ENCODE data around the gene PMAIP1. TPM values are rescaled to one million over a fixed set of nuclear protein-coding genes. Genes with fewer than 3 reads are reported as not detected.

The PMAIP1 gene
- total RNA-seq, 5 donors from 2014 or later (not counting 1 experiment from before 2014, with no cell fraction given): 17.8 to 81.5 (median 20.4) TPM

DNA sequence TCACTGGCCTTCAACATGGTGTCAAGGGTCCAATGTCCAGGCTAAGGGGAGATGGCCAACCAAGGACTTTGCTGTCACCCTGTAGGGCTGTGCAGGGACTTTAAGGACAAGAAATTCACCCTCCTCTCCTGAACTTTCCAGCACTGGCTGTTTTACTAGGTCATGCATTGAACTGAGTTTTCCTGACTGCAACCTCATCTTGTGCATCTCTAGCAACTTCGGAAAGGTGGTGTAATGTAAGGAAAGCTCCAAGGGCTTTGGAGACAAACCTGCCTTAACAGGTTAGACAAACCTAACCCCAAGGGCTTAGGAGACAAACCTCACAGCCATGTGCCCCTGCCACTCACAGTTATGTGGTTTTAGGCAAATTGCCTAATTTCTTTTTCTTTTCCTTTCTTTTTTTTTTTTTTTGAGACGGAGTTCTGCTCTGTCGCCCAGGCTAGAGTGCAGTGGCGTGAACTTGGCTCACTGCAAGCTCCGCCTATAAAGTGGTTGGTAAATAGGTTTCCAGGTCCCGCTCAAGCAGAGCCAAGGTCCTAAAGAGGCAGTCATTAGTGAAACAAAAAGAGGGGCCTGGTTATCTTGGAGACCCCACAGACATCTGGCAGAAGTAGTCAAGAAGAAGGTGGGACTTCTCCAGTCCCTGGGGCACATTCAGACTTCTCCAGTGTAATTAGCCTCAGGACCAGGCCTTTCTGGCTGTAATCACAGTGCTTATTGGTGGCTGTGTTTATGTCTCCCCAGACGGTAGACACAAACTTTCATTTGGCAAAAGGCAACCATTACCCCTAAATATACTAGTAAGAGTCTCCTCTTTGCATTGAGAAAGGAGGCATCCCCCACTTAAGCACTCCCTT is 37.6 kb upstream of the PMAIP1 start:
- POLR2A ChIA-PET: no interaction called here
- WGBS (ENCODE audit: insufficient coverage): no CpG with 5 or more reads among the region's 7 CpGs
- no peaks in the 10 kb centered on the region for H3K4me1 Mint-ChIP-seq
- no peaks in the 10 kb centered on the region for H3K9me3 Mint-ChIP-seq
- no peak overlapping the region for H3K27ac ChIP-seq (ENCODE audit: low read length)
- DNase-seq: no peak
- CTCF ChIA-PET: no interaction called here
- no peaks in the 10 kb centered on the region for H3K4me1 ChIP-seq (ENCODE audit: control insufficient read depth in 1 of 2, extremely low read depth in 1 of 2, insufficient read depth in 2 of 2, low read length in 2 of 2)
- ATAC-seq (replicated peaks in 1 of 4): no peak
- H3K9me3 ChIP-seq: no peaks in the 10 kb centered on the region
- no peaks in the 10 kb centered on the region for H3K36me3 ChIP-seq (ENCODE audit: control insufficient read depth in 2 of 2, extremely low read depth in 1 of 2, insufficient read depth in 1 of 2, low read length in 1 of 2)
- no peak overlapping the region for H3K4me3 Mint-ChIP-seq
- H3K4me3 ChIP-seq (ENCODE audit: control insufficient read depth in 1 of 2, extremely low read depth in 1 of 2, low read length in 1 of 2): no peak overlapping the region
- H3K36me3 Mint-ChIP-seq: no peaks in the 10 kb centered on the region
- H3K27me3 Mint-ChIP-seq: peaks cover 0 to 1% of the 10 kb centered on the region in 2 donors
- H3K27ac Mint-ChIP-seq: no peak overlapping the region
- no peaks in the 10 kb centered on the region for H3K27me3 ChIP-seq (replicated peaks in 1 of 2; ENCODE audit: control insufficient read depth in 2 of 2, extremely low read depth in 1 of 2, insufficient read depth in 2 of 2, low read length in 1 of 2)

DNA sequence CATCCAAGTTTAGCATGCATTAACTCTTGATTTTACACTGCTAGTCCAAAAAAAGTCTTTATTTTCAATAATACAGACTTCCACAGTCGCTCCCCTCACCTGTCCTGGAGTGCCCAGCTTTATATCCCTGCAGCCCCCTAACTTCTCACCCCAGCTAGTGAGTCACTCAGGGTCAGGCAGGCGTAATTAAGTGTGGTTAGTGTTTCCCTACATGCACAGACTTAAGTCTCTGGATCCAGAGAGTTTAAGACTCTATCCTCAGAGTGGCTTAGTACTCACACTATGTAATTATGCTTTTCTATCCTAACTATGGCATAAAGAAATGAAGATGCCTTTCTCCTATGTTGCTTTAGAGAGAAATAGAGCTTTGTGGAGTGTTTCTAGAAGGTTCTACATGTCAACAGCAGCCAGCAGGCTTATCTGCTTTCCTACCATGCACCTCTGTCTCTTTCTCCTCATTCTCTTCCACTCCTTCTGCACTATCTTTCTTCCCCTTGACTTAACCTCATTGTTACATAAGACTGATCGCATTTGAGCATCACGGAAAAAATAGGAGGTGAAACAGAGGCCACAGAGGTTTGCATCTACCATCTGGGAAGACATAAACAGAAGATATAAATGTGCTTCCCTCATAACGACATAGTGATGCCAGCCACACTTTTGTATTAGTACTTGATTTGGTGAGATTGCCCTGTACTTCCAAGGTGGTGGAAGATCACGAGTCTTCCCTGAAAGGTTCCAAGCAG is 34.4 kb upstream of the PMAIP1 start:
- no peaks in the 10 kb centered on the region for H3K9me3 Mint-ChIP-seq
- Histone ChIP-seq H3K27me3 (replicated peaks in 1 of 2; ENCODE audit: control insufficient read depth in 2 of 2, extremely low read depth in 1 of 2, insufficient read depth in 2 of 2, low read length in 1 of 2) (no peaks in the 10 kb centered on the region), H3K4me3 (ENCODE audit: control insufficient read depth in 1 of 2, extremely low read depth in 1 of 2, low read length in 1 of 2) (no peak overlapping the region), H3K27ac (ENCODE audit: low read length) (no peak overlapping the region), H3K36me3 (ENCODE audit: control insufficient read depth in 2 of 2, extremely low read depth in 1 of 2, insufficient read depth in 1 of 2, low read length in 1 of 2) (no peaks in the 10 kb centered on the region), H3K4me1 (ENCODE audit: control insufficient read depth in 1 of 2, extremely low read depth in 1 of 2, insufficient read depth in 2 of 2, low read length in 2 of 2) (no peaks in the 10 kb centered on the region), H3K9me3 (no peaks in the 10 kb centered on the region)
- CTCF ChIA-PET: interaction anchor here in 1 of 2 donors (0.5 kb wide), 1 partner anchor 27 kb away, joined by 3 read pairs; no protein-coding TSS in a partner anchor
- POLR2A ChIA-PET: no interaction called here
- no peaks in the 10 kb centered on the region for H3K36me3 Mint-ChIP-seq
- no peak overlapping the region for H3K4me3 Mint-ChIP-seq
- H3K27ac Mint-ChIP-seq: no peak overlapping the region
- no peak for DNase-seq
- no peak for ATAC-seq (replicated peaks in 1 of 4)
- no peaks in the 10 kb centered on the region for H3K27me3 Mint-ChIP-seq
- H3K4me1 Mint-ChIP-seq: no peaks in the 10 kb centered on the region
- no CpG with 5 or more reads among the region's 6 CpGs for WGBS (ENCODE audit: insufficient coverage)

DNA sequence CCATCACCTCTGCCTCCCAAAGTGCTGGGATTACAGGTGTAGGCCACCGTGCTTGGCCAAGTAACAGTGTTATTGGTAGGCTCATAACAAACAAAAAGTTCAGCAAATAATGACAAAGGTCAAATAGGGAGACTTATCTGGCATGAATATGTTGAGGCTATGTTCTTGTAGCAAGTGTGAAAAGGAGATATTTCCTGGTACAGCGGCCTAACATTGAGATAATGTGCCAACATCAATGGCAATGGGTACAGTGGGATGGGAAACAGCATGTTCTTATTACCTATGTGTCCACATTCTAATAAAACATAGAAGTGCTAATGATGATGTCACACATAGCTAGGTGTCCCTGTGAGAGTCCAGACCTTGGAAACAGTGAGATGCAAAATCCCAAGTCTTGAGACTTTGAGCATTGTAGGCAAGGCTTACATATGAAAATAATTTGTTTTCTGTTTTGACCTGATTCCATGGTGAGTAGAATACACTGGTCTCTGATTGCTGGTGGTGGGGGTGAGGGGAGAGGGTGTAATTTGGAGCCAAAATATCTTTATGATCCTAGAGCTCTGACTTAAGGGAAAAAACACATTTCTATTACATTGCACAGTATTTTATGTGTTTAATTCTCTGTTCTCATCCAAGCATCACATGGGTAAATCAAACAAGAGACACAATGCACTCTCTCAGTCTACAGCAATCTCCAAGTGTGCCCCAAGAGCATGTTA is 33.1 kb upstream of the PMAIP1 start:
- H3K4me1 Mint-ChIP-seq: no peaks in the 10 kb centered on the region
- ATAC-seq (replicated peaks in 1 of 4) (no peak), DNase-seq (no peak)
- Histone ChIP-seq H3K27ac (ENCODE audit: low read length) (no peak overlapping the region), H3K4me3 (ENCODE audit: control insufficient read depth in 1 of 2, extremely low read depth in 1 of 2, low read length in 1 of 2) (no peak overlapping the region), H3K36me3 (ENCODE audit: control insufficient read depth in 2 of 2, extremely low read depth in 1 of 2, insufficient read depth in 1 of 2, low read length in 1 of 2) (no peaks in the 10 kb centered on the region), H3K4me1 (ENCODE audit: control insufficient read depth in 1 of 2, extremely low read depth in 1 of 2, insufficient read depth in 2 of 2, low read length in 2 of 2) (no peaks in the 10 kb centered on the region), H3K9me3 (no peaks in the 10 kb centered on the region), H3K27me3 (replicated peaks in 1 of 2; ENCODE audit: control insufficient read depth in 2 of 2, extremely low read depth in 1 of 2, insufficient read depth in 2 of 2, low read length in 1 of 2) (no peaks in the 10 kb centered on the region)
- no peak overlapping the region for H3K27ac Mint-ChIP-seq
- ChIA-PET POLR2A (no interaction called here), CTCF (no interaction called here)
- H3K27me3 Mint-ChIP-seq: no peaks in the 10 kb centered on the region
- no peak overlapping the region for H3K4me3 Mint-ChIP-seq
- H3K9me3 Mint-ChIP-seq: no peaks in the 10 kb centered on the region
- WGBS (ENCODE audit: insufficient coverage): no CpG with 5 or more reads among the region's 2 CpGs
- no peaks in the 10 kb centered on the region for H3K36me3 Mint-ChIP-seq

DNA sequence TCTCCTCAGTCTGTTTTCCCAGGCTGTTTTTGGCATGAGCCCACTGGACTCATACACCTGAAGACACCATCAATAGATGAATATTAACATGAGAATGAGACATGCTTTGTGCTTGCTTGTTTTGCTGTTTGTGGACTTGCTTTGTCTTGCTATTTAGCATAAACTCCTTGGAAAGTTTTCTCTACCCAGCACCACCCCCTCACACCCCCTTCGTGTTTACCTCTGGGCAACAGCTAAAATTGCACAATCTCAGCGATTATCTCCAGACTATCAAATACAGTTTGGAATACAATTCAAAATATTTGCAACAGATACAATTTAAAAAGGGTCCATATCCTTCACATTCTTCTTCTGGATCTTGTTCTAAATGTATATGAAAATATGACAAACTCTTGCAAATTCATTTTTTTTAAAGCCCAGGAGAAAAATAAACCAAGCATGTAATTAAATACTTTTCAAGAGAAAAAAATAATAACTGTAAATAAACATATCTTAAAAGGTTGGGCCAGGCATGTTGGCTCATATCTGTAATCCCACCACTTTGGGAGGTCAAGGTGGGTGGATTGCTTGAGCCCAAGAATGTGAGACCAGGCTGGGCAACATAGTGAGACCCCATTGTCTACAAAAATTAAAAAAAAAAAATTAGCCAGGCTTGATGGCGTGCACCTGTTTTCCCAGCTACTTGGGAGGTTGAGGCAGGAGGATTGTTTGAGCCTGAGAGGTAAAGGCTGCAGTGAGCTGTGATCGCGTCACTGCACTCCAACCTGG is 32.3 kb upstream of the PMAIP1 start:
- Mint-ChIP-seq H3K36me3 (no peaks in the 10 kb centered on the region), H3K27me3 (no peaks in the 10 kb centered on the region), H3K9me3 (no peaks in the 10 kb centered on the region), H3K27ac (no peak overlapping the region), H3K4me3 (no peak overlapping the region), H3K4me1 (no peaks in the 10 kb centered on the region)
- no peak overlapping the region for H3K27ac ChIP-seq (ENCODE audit: low read length)
- ChIA-PET CTCF (no interaction called here), POLR2A (no interaction called here)
- no peaks in the 10 kb centered on the region for H3K9me3 ChIP-seq
- 83% methylated on average over 2 of the region's 5 CpGs for WGBS (ENCODE audit: insufficient coverage)
- no peak overlapping the region for H3K4me3 ChIP-seq (ENCODE audit: control insufficient read depth in 1 of 2, extremely low read depth in 1 of 2, low read length in 1 of 2)
- H3K36me3 ChIP-seq (ENCODE audit: control insufficient read depth in 2 of 2, extremely low read depth in 1 of 2, insufficient read depth in 1 of 2, low read length in 1 of 2): no peaks in the 10 kb centered on the region
- ATAC-seq (replicated peaks in 1 of 4) (no peak), DNase-seq (no peak)
- H3K27me3 ChIP-seq (replicated peaks in 1 of 2; ENCODE audit: control insufficient read depth in 2 of 2, extremely low read depth in 1 of 2, insufficient read depth in 2 of 2, low read length in 1 of 2): no peaks in the 10 kb centered on the region
- H3K4me1 ChIP-seq (ENCODE audit: control insufficient read depth in 1 of 2, extremely low read depth in 1 of 2, insufficient read depth in 2 of 2, low read length in 2 of 2): no peaks in the 10 kb centered on the region

DNA sequence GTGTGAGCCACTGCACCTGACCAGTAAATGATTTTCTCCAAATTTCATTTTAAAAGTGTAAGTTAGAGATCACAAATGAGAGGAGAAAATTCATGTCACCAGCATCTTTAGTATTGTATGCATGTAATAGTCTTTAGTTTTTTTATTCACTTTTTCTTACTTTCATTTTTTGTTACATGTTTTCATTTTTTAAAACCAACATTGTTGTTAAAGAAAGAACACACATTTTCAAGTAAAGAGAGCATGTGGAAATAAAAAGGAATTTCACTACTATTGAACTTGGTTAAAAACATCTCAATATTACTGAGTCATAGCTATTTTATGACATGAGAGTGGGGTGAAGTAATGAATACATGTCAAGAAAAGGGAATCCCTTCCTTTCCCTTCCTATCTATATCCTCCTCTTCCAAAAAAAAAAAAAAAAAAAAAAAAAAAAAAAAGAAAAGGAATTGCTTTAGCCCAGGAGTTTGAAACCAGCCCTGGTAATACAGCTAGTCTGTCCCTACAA is 29.1 kb upstream of the PMAIP1 start:
- H3K4me1 ChIP-seq (ENCODE audit: control insufficient read depth in 1 of 2, extremely low read depth in 1 of 2, insufficient read depth in 2 of 2, low read length in 2 of 2): no peaks in the 10 kb centered on the region
- no peaks in the 10 kb centered on the region for H3K4me1 Mint-ChIP-seq
- no peaks in the 10 kb centered on the region for H3K36me3 ChIP-seq (ENCODE audit: control insufficient read depth in 2 of 2, extremely low read depth in 1 of 2, insufficient read depth in 1 of 2, low read length in 1 of 2)
- H3K9me3 ChIP-seq: no peaks in the 10 kb centered on the region
- no peak overlapping the region for H3K4me3 ChIP-seq (ENCODE audit: control insufficient read depth in 1 of 2, extremely low read depth in 1 of 2, low read length in 1 of 2)
- H3K27me3 ChIP-seq (replicated peaks in 1 of 2; ENCODE audit: control insufficient read depth in 2 of 2, extremely low read depth in 1 of 2, insufficient read depth in 2 of 2, low read length in 1 of 2): no peaks in the 10 kb centered on the region
- no peaks in the 10 kb centered on the region for H3K36me3 Mint-ChIP-seq
- H3K27ac ChIP-seq (ENCODE audit: low read length): no peak overlapping the region
- H3K4me3 Mint-ChIP-seq: no peak overlapping the region
- ATAC-seq (replicated peaks in 1 of 4): no peak
- DNase-seq: no peak
- H3K27ac Mint-ChIP-seq: no peak overlapping the region
- peaks cover under 1 to 2% of the 10 kb centered on the region in 2 donors for H3K27me3 Mint-ChIP-seq
- ChIA-PET CTCF (interaction anchor here in 1 of 2 donors (0.6 kb wide), 1 partner anchor 508 kb away, joined by 3 read pairs; no protein-coding TSS in a partner anchor), POLR2A (no interaction called here)
- no peaks in the 10 kb centered on the region for H3K9me3 Mint-ChIP-seq
